Amniotic stem cell (primary cell): Measurements from ENCODE around the gene EIF5AL1.
"Not testable (repeated sequence)": the region's sequence is repeated elsewhere in the genome, so short reads cannot be mapped to it uniquely, and the experiment has no call there.

Experiments
- DNase-seq: peaks from one replicate; lab custom pipeline; 2025; lab: John Stamatoyannopoulos, UW

EIF5AL1 gene

DNA sequence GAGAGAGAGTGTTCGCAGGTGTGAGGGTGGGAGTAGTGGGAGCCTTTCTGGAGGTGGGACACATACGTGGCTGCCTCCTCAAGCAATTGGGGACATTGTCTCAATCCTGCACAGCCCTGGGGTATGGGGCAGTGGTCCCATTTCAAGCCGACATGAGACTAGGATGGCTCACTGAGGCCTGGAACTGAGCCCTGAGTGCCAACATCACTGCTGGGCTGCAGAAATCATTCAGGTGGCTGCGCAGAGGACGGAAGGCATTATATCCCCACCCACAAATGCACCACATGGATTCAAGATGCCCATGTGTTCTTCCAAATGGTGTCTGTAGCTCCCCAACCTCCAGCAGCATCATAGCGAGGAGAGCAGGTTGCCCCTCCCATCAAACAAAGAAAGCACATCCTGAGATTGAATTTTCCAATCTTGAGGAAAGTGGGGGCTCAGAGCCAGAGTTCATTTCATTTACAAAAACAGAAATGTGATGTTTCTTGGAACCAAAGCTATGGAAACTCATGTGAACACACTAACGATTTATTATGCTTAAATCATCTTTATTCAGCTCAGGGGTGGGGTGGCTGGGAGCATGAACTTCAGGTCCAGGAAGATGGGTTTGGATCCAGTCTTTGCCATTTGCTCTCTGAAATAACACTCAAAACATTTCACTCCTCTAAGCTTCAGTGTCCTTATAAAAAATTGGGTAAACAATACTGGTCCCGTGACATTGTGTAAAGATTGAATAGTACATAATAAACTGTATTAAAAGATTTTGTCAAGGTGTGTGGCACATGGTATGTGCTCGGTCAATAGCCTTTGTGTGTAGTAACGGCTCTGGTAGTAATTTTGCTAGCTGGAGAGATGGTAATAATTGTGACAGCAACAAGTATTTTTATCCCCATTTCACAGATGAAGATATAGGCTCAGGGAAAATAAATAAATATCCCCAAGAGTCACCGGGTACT lies 43.3 kb downstream of the EIF5AL1 start:
- no peak for DNase-seq

DNA sequence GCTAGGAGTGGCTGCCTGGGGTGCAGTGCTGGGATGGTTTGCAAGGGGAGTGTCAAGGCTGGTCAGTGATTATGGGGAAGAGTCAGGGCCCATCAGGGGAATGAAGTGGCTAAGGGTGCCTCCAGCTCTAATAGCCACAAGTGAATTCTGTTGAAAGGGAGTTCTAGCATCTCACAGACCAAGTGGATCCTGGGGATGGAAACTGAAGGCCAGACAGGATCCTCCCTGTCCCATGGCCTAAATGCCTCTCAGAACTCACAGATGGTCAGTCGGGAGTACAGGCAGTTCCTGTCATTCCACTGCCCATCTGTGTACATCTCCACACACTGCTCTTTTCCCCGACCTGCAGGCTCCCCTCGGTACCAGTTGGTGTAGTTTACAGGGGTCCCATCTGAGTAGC lies 44.6 kb downstream of the EIF5AL1 start:
- not testable (repeated sequence) for DNase-seq

DNA sequence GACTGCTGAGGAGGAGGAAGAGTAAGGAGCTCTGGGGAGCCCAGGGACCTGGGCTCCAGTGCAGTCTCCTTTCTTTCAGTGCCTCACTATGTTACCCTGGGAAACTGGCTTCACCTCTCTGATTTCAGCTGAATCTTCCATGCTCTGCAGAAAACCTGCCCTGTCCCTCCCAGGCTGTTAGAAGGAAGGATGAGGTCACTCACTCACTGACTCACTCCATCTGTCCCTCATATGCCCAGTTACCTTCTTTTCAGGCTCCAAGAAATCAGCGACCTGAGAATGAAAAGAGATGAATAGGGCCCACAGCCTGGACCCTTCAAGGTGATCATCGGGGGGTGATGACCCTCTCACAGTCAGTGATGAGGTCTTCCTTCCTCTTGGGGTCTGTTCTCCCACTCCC lies 47.4 kb downstream of the EIF5AL1 start:
- DNase-seq, result no peak

DNA sequence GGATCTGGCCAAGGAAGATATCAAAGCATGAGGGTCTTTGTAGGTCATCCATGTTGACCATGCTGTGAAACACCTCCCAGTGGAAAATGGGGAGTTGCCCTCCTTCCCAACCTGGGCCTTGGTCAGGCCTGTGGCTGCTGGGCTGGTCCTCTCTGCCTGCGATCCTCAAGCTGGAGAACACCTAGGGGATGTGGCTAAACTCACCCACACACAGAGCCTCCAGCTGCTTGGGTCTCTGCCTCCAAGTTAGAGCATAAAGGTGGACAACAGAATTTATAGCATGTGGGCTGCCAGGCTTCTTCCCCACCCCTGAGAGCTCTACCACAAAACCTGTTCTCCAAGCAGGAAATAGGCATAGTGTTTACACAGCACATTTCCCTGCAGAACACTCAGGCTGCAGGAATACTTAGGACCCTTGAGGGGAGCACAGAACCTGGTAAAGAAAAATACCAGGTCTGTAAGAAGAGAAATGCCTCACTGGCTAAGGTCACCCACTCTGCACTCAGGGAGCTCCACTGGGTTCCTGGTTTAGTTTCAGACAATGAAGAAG lies 47.9 kb downstream of the EIF5AL1 start, which contains the start of gene SFTPA2:
SFTPA2 (minus strand) TSS at position 248 of the 550 bp plus-strand sequence. CDS start 924 bp downstream, outside the sequence.
- no peak for DNase-seq

DNA sequence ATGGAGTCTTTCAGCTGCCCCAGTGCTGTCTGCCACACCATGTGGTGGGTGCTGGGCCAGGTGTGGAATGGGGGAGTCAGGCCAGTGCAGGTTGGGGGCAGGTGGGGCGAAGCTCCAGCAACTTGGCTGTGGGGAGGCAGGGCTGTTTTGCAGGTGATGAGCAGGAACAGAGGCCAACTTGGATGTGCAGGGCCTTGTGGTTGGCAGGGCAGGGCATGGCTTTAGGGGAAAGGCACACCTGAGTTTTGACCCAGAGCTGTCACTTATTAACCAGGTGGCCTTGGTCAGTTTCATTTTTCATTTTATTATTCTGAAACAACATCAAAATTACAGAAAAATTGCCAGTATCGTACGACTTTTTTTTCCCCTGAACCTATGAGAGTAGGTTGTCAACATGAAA lies 48.9 kb downstream of the EIF5AL1 start:
- no peak for DNase-seq

DNA sequence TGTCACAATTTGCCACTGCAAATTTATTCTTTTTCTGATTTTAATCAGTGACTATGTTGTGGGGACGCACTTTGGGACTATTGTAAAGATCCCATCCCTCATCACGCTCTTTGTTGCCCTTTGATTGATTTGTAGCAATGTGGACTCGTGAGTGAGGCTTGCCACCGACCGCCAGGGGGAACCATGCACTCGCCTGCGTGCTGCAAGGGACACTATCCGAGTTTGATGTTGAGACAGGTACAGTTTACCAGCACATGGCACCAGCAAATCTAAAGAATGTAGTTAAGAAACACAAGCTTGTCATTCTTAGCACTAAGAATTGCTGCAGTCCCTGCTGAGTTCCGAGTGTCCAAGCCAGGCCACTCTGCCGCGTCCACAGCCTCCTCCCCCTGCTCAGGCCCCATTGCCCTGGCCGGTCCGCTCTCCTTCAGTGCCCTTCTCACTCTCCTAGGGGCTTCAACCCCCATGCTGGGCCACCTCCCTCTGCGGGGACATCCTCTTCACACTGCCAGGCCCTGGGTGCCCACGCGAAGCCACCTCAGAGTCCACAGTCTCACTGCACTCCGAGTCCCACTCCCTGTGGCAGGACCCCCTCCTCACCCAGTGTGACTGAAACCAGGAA lies 49.9 kb downstream of the EIF5AL1 start:
- peak; percentile 19 for DNase-seq

DNA sequence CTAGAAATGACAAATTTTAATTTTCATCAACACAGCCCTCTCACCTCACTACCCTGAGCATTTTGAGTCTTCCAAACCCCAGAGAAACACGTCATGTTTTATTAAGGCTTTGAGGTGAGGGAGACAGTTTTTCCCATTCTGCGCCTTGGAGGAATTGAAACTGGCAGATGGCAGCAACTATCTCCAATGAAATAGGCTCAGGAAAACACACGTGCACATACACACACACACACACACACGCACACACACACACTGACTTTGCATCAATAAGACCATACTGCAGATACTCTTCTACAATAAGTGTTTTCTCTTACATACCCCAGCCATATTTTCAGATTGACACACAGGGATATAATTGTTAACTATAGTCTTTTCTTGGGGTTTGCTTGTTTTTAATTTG lies 51.1 kb downstream of the EIF5AL1 start:
- DNase-seq, result no peak
